Activated CD8-positive, alpha-beta memory T cell treated with anti-CD3 and anti-CD28 coated beads, Interleukin-2, amount 50 U/mL, for 1 hour (primary cell): Measurements from ENCODE around the gene NDUFS4.
"Not testable (repeated sequence)": the region's sequence is repeated elsewhere in the genome, so short reads cannot be mapped to it uniquely, and the experiment has no call there.

Experiments
- DNase-seq: peaks from one replicate; pipeline ENCODE4 v3.0.0-alpha.2; 2020; ENCODE audit errors: extremely low read depth

Gene NDUFS4

GRCh38 chr5:53575101-53575500 lies 14.7 kb downstream of the NDUFS4 start:
- no peak for DNase-seq

- DNase-seq, result no peak
Measured at GRCh38 chr5:53575831-53576230, 15.4 kb downstream of the NDUFS4 start.

- no peak for DNase-seq
Measured at GRCh38 chr5:53576674-53577073, 16.2 kb downstream of the NDUFS4 start.

GRCh38 chr5:53578854-53579253 lies 18.4 kb downstream of the NDUFS4 start:
- no peak for DNase-seq

- DNase-seq, result no peak
Measured at GRCh38 chr5:53580547-53580946, 20.1 kb downstream of the NDUFS4 start.

- DNase-seq, result no peak
Measured at GRCh38 chr5:53582225-53582624, 21.8 kb downstream of the NDUFS4 start.

DNA sequence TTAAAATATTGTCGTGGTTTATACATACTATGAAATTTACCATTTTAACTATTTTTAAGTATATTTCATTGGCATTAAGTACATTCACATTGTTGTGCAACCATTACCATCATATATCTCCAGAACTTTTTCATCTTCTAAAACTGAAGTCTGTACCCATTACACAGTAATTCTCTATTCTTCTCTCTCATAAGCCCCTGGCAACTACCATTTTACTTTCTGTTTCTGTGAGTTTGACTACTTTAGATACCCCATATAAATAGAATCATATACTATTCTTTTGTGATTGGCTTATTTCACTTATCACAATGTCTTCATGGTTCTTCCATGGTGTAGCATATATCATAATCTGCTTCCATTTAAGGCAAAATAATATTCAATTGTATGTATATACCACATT lies 30.3 kb downstream of the NDUFS4 start:
- no peak for DNase-seq

DNA sequence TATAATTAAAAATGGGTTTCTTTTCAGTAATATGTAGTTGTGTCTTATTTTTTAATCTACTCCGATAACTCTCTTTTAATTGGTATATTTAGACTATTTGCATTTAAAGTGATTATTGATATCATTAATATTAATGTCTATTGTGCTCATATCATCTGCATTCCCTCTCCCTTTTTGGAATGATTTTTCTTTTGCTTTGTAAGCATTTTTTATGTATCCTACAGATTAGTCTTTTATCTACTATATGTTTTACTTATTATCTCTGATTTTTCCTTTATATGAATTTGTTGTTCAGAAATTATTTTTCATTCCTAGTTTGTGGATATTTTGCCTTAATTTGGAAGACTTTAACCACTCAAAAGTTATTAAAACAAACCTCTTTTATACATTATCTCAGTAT lies 34.0 kb downstream of the NDUFS4 start:
- DNase-seq, result no peak

- no peak for DNase-seq
Measured at GRCh38 chr5:53597894-53598293, 37.5 kb downstream of the NDUFS4 start.

- DNase-seq, result no peak
Measured at GRCh38 chr5:53601570-53601969, 41.1 kb downstream of the NDUFS4 start.

GRCh38 chr5:53603009-53603687 lies 42.7 kb downstream of the NDUFS4 start:
- DNase-seq, result no peak

DNA sequence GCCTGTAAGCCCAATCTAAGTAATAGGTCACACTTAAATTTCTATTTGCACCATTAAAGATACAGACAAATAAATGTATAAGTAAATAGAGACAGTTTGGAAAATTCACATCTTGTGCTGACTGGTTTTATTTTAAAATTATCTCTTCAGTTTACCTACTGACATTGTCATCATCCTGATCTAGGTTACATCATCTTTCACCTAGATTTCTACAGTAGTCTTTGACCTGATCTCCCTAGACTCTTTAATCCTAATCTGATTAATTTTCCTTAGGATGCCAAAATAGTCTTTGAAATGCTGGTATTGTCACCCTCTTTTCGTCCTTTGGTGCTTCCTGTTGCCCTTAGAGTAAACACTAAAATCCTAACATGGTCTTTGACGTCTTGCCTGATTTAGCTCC lies 43.9 kb downstream of the NDUFS4 start:
- no peak for DNase-seq

- DNase-seq, result no peak
Measured at GRCh38 chr5:53607886-53608285, 47.4 kb downstream of the NDUFS4 start.

GRCh38 chr5:53608897-53609296 lies 48.5 kb downstream of the NDUFS4 start:
- not testable (repeated sequence) for DNase-seq

DNA sequence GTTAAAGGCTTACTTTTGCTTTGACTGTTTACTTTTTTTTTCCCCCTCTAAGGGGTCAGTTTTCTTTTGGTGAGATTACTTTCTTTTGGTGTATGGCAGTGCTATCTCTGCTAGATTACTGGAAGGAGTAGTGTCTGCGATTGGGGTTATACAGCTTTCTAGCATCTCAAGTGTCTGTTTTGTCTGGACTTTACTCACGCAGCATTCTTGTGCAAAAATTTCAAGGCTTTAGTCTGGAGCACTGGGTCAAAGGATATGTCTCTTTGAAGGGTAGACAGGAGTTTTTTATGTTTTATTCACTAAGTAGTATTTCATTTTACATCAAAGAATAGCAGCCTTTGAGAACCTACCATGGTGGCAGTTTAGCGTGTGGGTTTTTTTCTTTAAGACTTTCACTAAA lies 52.6 kb downstream of the NDUFS4 start:
- DNase-seq, result no peak

GRCh38 chr5:53613536-53613935 lies 53.1 kb downstream of the NDUFS4 start:
- DNase-seq, result no peak

GRCh38 chr5:53614376-53614885 lies 54.0 kb downstream of the NDUFS4 start:
- no peak for DNase-seq

GRCh38 chr5:53616939-53617549 lies 56.6 kb downstream of the NDUFS4 start:
- DNase-seq, result no peak

GRCh38 chr5:53631251-53631650 lies 70.8 kb downstream of the NDUFS4 start:
- DNase-seq, result no peak

- no peak for DNase-seq
Measured at GRCh38 chr5:53642061-53642460, 81.6 kb downstream of the NDUFS4 start.

- DNase-seq, result no peak
Measured at GRCh38 chr5:53643445-53643844, 83.0 kb downstream of the NDUFS4 start.

DNA sequence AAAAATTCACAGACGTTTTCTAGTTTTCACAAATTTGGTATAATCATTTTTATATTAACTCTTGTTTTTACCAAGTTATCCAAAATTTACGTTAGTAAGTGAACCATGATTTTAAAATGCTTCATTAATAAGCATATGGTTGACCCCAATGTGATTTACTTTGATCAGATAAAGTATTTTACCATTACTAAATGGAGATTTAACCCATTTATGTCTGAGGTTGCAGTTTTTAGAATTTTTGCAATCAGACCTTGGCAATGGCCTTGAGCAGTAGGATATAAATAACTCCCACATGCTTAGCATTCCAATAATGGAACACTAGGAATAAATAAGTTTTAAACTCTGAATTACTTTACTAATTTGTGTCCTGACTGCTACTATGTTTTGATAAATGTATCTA lies 84.6 kb downstream of the NDUFS4 start:
- no peak for DNase-seq

DNA sequence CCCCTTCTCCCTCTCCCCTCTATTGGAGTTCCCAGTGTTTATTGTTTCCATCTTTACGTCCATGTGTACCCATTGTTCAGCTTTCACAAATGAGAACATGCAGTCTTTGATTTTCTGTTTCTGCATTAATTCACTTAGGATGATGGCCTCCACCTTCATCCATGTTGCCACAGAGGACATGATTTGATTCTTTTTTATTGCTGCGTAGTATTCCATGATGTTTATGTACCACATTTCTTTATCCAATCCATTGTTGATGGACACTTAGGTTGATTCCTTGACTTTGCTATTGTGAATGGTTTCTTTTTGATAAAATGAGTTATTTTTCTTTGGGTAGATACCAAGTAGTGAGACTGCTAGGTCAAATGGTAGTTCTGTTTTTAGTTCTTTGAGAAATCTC lies 88.9 kb downstream of the NDUFS4 start:
- no peak for DNase-seq

DNA sequence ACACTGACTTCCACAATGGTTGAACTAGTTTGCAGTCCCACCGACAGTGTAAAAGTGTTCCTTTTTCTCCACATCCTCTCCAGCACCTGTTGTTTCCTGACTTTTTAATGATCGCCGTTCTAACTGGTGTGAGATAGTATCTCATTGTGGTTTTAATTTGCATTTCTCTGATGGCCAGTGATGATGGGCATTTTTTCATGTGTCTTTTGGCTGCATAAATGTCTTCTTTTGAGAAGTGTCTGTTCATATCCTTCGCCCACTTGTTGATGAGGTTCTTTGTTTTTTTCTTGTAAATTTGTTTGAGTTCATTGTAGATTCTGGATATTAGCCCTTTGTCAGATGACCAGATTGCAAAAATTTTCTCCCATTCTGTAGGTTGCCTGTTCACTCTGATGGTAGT lies 100.1 kb downstream of the NDUFS4 start:
- not testable (repeated sequence) for DNase-seq
